HG03571 (cell line): ENCODE measurements around the gene SNRNP25.
"Not testable (repeated sequence)": the region's sequence is repeated elsewhere in the genome, so short reads cannot be mapped to it uniquely, and the experiment has no call there.

Source experiments
- ATAC-seq: cut with Tn5 transposase; IDR thresholded peaks from one replicate; pipeline ENCODE4 v1.9.1; 2021; ENCODE audit not compliant: unreplicated experiment

The SNRNP25 gene

DNA sequence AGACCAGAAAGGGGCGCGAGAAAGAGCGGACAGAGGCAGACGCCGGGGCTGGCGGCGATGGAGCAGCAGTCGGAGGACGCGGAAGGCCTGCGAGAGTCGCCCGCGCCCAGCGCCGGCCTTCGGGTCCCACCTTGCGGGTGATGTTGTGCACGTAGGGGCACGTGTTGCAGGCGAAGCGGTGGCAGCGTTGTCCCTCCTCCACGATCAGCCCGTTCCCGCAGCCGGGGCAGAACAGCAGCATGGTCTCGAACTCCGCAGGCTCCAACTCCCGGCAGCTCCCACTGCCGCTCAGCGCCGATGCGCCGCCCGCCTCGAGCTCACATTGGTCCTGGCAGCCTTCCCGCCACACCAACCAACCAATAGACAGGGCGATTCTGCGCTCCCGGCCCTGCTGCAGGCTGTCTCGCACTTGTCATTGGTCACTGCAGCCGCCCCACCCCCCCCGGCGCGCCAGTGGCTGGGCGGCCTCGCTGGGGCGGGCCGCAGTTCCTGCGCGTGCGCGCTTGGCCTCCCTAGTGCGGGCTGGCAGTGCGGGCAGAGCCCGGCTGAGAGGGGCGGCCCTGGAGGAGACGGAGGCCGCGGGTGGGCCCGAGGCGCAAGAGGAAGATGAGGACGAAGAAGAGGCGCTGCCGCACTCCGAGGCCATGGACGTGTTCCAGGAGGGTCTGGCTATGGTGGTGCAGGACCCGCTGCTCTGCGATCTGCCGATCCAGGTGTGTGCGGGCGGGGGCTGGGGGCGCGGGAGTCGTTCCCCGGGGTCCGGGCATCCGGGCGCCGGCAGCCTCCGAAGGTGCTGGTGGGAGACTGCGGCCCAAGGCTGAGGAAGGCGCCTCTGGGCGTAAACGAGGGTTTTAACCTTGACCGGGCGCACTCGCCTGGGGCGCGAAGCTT, at the start of gene SNRNP25, which contains the start of gene POLR3K:
TSS of gene SNRNP25 (plus strand) at position 483 of the 891 bp plus-strand sequence. CDS start at position 672, 189 bp downstream.
TSS of gene POLR3K (minus strand) at position 263 of the 891 bp plus-strand sequence. CDS start at position 241, 22 bp downstream.
- peak; percentile 89 for ATAC-seq

DNA sequence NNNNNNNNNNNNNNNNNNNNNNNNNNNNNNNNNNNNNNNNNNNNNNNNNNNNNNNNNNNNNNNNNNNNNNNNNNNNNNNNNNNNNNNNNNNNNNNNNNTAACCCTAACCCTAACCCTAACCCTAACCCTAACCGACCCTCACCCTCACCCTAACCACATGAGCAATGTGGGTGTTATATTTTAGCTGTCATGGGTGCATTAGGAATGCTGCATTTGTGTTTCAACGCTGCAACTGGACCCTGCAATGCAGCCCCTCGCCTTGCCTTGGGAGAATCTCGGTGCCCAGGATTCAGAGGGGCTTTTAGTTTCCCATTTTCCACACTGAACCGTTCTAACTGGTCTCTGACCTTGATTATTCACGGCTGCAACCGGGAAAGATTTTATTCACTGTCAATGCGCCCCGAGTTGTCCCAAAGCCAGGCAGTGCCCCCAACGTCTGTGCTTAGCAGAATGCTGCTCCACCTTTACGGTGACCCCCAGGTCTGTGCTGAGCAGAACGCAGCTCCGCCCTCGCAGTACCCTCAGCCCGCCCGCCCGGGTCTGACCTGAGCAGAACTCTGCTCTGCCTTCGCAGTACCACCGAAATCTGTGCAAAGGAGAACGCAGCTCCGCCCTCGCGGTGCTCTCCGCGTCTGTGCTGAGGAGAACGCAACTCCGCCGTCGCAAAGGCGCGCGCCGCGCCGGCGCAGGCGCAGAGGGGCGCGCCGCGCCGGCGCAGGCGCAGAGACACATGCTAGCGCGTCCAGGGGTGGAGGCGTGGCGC, 43.5 kb upstream of the SNRNP25 start:
- ATAC-seq, result no peak

DNA sequence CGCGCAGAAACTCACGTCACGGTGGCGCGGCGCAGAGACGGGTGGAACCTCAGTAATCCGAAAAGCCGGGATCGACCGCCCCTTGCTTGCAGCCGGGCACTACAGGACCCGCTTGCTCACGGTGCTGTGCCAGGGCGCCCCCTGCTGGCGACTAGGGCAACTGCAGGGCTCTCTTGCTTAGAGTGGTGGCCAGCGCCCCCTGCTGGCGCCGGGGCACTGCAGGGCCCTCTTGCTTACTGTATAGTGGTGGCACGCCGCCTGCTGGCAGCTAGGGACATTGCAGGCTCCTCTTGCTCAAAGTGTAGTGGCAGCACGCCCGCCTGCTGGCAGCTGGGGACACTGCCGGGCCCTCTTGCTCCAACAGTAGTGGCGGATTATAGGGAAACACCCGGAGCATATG, 42.9 kb upstream of the SNRNP25 start:
- not testable (repeated sequence) for ATAC-seq

DNA sequence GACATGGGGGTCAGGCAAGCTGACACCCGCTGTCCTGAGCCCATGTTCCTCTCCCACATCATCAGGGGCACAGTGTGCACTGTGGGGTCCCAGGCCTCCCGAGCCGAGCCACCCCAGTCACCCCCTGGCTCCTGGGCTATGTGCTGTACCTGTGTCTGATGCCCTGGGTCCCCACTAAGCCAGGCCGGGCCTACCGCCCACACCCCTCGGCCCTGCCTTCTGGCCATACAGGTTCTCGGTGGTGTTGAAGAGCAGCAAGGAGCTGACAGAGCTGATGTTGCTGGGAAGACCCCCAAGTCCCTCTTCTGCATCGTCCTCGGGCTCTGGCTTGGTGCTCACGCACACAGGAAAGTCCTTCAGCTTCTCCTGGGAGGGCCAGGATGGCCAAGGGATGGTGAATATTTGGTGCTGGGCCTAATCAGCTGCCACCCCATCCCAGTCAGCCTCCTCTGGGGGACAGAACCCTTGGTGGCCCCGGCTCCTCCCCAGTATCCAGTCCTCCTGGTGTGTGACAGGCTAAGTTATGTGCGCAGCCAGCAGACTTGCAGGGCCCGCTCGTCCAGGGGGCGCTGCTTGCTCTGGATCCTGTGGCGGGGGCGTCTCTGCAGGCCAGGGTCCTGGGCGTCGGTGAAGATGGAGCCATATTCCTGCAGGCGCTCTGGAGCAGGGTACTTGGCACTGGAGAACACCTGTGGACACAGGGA, 36.4 kb upstream of the SNRNP25 start:
- not testable (repeated sequence) for ATAC-seq

DNA sequence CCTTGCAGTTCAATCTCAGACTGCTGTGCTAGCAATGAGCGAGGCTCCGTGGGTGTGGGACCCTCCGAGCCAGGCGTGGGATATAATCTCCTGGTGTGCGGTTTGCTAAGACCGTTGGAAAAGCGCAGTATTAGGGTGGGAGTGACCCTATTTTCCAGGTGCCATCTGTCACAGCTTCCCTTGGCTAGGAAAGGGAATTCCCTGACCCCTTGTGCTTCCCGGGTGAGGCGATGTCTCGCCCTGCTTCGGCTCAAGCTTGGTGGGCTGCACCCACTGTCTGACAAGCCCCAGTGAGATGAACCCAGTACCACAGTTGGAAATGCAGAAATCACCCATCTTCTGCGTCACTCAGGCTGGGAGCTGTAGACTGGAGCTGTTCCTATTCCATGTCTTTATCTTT, 32.7 kb upstream of the SNRNP25 start:
- not testable (repeated sequence) for ATAC-seq

DNA sequence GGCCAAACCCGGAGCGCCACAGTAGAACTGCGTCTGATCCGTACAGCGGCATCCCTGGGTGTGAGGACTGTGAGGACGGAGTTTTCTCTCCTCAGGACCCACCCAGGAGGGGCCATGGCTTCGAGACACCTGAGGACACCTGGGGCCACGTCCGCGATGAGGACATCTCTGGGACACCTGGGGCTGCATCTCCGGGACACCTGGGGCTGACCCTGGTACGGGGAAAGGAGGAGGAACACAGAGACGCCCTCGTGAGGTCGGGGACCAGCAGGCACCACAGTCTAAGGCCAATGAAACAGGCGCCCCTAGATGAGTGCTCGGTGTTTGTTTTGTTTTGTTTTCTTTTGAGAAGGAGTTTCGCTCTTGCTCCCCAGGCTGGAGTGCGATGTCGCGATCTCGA, 29.5 kb upstream of the SNRNP25 start:
- not testable (repeated sequence) for ATAC-seq

- peak; percentile 69 for ATAC-seq
Measured at GRCh38 chr16:25926-26348, 27.7 kb upstream of the SNRNP25 start.

- not testable (repeated sequence) for ATAC-seq
Measured at GRCh38 chr16:30627-31026, 23.0 kb upstream of the SNRNP25 start.

- ATAC-seq, result not testable (repeated sequence)
Measured at GRCh38 chr16:33154-33876, 20.3 kb upstream of the SNRNP25 start.

GRCh38 chr16:33877-34647, 19.6 kb upstream of the SNRNP25 start:
- no peak for ATAC-seq

GRCh38 chr16:34648-34987, 19.0 kb upstream of the SNRNP25 start:
- no peak for ATAC-seq

DNA sequence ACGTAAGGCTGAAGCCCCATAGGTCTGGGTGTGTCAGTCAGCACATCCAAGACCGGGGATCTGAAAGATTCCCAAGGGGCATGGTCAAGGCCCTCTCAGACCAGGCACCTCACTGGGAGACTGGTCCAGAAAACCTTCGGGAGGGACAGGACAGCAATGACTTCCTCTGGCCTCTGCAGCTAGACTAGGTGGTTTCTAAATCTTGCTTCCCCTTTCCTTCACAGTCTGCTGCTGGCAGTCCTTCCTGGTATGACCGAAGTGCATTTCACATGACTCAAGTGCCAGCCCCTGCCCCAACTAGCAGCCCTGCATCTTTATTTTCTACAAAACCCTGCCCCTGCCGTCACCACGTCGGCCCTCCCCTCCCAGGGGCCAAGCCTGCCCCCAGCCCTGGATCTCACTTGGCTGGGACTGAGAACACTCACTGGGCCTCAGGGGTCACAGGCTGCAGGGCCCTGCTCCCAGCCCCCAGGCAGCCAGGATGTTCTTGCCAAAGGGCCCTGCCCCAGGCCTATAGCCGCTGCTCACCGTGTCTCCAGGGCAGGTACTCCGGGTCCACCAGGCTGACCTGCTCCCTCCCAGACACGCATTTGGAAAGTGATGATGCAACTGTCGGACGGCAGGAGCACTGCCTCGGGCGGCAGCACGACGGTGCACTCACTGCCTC, 18.5 kb upstream of the SNRNP25 start:
- ATAC-seq, result no peak

GRCh38 chr16:35678-36305, 17.8 kb upstream of the SNRNP25 start:
- no peak for ATAC-seq

- ATAC-seq, result no peak
Measured at GRCh38 chr16:36336-36984, 17.2 kb upstream of the SNRNP25 start.

- ATAC-seq, result no peak
Measured at GRCh38 chr16:37511-37910, 16.1 kb upstream of the SNRNP25 start.

DNA sequence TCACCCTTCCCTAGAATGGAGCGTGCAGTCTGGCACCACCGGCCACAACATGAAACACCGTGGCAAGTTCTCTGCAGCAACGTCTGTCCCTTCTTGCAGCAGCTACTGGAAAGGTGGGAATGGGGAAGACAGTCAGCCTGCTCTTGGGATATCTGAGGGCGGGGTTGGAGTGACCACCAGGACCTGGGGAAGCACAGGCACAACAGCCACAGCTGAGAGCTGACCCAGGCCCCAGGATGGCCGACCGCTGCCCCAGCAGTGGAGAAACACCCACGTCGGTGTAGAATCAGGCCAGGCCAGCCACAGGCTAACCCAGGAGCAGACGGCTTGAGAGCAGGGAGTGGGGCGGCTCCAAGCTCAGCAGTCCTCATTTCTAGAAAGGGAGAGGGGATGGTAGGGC, 15.4 kb upstream of the SNRNP25 start:
- not testable (repeated sequence) for ATAC-seq

- peak; percentile 63 for ATAC-seq
Measured at GRCh38 chr16:38941-39892, 14.4 kb upstream of the SNRNP25 start.
